Measurements from ENCODE around the gene B4GALNT2.
"Not testable (repeated sequence)": the region's sequence is repeated elsewhere in the genome, so short reads cannot be mapped to it uniquely, and the experiment has no call there.

The B4GALNT2 gene

GRCh38 chr17:49121696-49122292, 10.8 kb upstream of the B4GALNT2 start:
- no peak for DNase-seq

- DNase-seq, result no peak
Measured at GRCh38 chr17:49122566-49122965, 10.0 kb upstream of the B4GALNT2 start.

- no peak for DNase-seq
Measured at GRCh38 chr17:49123061-49123460, 9.5 kb upstream of the B4GALNT2 start.

GRCh38 chr17:49125449-49125848, 7.1 kb upstream of the B4GALNT2 start:
- DNase-seq, result no peak

- DNase-seq, result not testable (repeated sequence)
Measured at GRCh38 chr17:49126183-49126859, 6.2 kb upstream of the B4GALNT2 start.

GRCh38 chr17:49129359-49129950, 3.1 kb upstream of the B4GALNT2 start:
- not testable (repeated sequence) for DNase-seq

- DNase-seq, result no peak
Measured at GRCh38 chr17:49130891-49131290, 1.7 kb upstream of the B4GALNT2 start.

- DNase-seq, result no peak
Measured at GRCh38 chr17:49132317-49132698, 261 bp upstream of the B4GALNT2 start.

GRCh38 chr17:49136335-49136734, 3.8 kb downstream of the B4GALNT2 start:
- DNase-seq, result no peak

- DNase-seq, result not testable (repeated sequence)
Measured at GRCh38 chr17:49145654-49146053, 13.1 kb downstream of the B4GALNT2 start.

GRCh38 chr17:49146620-49147306, 14.2 kb downstream of the B4GALNT2 start:
- DNase-seq, result no peak

- DNase-seq, result no peak
Measured at GRCh38 chr17:49148171-49148570, 15.6 kb downstream of the B4GALNT2 start.

GRCh38 chr17:49151996-49152395, 19.4 kb downstream of the B4GALNT2 start:
- no peak for DNase-seq

GRCh38 chr17:49156256-49156655, 23.7 kb downstream of the B4GALNT2 start:
- DNase-seq, result no peak

GRCh38 chr17:49157784-49158183, 25.2 kb downstream of the B4GALNT2 start:
- DNase-seq, result no peak

- no peak for DNase-seq
Measured at GRCh38 chr17:49162866-49163265, 30.3 kb downstream of the B4GALNT2 start.

- no peak for DNase-seq
Measured at GRCh38 chr17:49165143-49165542, 32.6 kb downstream of the B4GALNT2 start.

- no peak for DNase-seq
Measured at GRCh38 chr17:49168706-49169105, 36.1 kb downstream of the B4GALNT2 start.

- DNase-seq, result no peak
Measured at GRCh38 chr17:49170216-49170615, 37.6 kb downstream of the B4GALNT2 start.

- not testable (repeated sequence) for DNase-seq
Measured at GRCh38 chr17:49170711-49171110, 38.1 kb downstream of the B4GALNT2 start.

- not testable (repeated sequence) for DNase-seq
Measured at GRCh38 chr17:49175978-49176377, 43.4 kb downstream of the B4GALNT2 start.

GRCh38 chr17:49180303-49180702, 47.7 kb downstream of the B4GALNT2 start:
- peak; percentile 36 for DNase-seq

GRCh38 chr17:49180998-49181635, 48.5 kb downstream of the B4GALNT2 start:
- no peak for DNase-seq
